Coronary artery (tissue), 2 donors: ENCODE results near the gene TOB1.

Source experiments
- DNase-seq: peaks from one replicate; pipeline ENCODE4 v3.0.0-alpha.2; 2017; ENCODE audit warnings: low spot score
- H3K27ac ChIP-seq, 2 donors: fragments of 200-600 bp; sonication (generic); one replicate each; pipeline ENCODE4 v1.5.1; 2016 to 2019
- H3K4me3 ChIP-seq: fragments of 200-600 bp; sonication (generic); 2 replicates; pipeline ENCODE4 v1.5.1; 2016; ENCODE audit warnings: mild to moderate bottlenecking, moderate library complexity
- TF ChIP-seq, protein P1 (sequence below): fragments of 200-600 bp; sonication (generic); IDR thresholded peaks from one replicate; pipeline ENCODE4 v1.5.1; 2019; ENCODE audit warnings: antibody characterized with exemption

The TOB1 gene

DNA sequence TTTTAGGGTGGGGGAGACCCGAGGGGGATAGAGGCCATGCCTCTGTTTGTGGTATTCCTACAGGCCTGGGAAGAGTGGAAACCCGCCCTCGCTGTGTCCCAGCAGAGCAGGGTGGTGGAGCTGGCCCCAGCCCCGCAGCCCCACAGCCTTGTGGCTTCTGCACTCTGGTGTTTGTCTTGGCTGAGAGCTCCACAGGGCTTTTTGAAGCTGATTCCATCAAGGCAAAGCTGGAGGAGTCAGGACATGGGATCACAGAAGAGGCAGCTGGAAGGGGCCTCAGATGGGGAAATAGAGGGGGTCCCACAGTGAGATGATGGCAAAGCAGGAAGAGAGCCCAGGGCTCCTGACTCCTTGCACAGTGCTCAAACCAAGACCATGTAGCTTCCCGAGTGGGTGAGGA is 35.8 kb downstream of the TOB1 start:
- no peak overlapping the region for H3K4me3 ChIP-seq
- DNase-seq, result no peak
- H3K27ac ChIP-seq, result no peak overlapping the region
- TF ChIP-seq, protein P1, sequence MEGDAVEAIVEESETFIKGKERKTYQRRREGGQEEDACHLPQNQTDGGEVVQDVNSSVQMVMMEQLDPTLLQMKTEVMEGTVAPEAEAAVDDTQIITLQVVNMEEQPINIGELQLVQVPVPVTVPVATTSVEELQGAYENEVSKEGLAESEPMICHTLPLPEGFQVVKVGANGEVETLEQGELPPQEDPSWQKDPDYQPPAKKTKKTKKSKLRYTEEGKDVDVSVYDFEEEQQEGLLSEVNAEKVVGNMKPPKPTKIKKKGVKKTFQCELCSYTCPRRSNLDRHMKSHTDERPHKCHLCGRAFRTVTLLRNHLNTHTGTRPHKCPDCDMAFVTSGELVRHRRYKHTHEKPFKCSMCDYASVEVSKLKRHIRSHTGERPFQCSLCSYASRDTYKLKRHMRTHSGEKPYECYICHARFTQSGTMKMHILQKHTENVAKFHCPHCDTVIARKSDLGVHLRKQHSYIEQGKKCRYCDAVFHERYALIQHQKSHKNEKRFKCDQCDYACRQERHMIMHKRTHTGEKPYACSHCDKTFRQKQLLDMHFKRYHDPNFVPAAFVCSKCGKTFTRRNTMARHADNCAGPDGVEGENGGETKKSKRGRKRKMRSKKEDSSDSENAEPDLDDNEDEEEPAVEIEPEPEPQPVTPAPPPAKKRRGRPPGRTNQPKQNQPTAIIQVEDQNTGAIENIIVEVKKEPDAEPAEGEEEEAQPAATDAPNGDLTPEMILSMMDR, result no peak

- DNase-seq, result no peak
- TF ChIP-seq, protein P1, result no peak
- Histone ChIP-seq H3K27ac (no peak overlapping the region), H3K4me3 (no peak overlapping the region)
Measured at GRCh38 chr17:50829332-50829731, 36.8 kb downstream of the TOB1 start.

DNA sequence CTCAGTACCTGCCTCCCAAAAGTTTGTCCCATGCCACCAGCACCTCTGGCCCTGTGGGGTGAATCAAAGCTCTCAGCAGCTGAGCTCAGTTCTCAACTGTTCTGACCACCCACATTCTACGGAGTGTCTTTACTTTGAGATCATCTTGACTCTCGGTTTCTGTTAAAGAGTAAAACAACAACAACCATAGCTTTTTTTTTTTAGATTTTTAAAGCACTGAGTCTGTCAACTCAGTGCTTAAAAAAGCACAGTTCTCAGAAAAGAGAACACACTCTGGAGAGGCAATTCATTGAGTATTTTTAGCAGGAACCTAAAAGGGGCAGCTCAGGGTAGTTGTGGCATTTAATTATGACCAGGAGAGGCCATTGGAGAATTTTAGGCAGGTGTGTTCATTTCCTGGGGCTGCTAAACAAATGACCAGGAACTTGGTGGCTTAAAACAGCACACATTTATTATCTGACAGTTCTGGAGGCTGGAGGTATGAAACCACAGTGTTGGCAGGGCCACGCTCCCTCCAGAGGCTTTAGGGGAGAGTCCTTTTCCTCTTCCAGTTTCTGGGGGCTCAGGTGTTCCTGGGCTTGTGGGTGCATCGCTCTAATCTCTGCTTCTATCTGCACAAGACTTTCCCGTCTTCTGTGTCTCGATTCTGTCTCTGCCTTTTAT is 37.5 kb downstream of the TOB1 start:
- no peak overlapping the region for H3K27ac ChIP-seq
- H3K4me3 ChIP-seq, result no peak overlapping the region
- DNase-seq, result no peak
- TF ChIP-seq, protein P1, result no peak

- H3K4me3 ChIP-seq, result no peak overlapping the region
- TF ChIP-seq, protein P1, result no peak
- DNase-seq, result no peak
- H3K27ac ChIP-seq, result no peak overlapping the region
Measured at GRCh38 chr17:50825188-50825587, 41.0 kb downstream of the TOB1 start.

DNA sequence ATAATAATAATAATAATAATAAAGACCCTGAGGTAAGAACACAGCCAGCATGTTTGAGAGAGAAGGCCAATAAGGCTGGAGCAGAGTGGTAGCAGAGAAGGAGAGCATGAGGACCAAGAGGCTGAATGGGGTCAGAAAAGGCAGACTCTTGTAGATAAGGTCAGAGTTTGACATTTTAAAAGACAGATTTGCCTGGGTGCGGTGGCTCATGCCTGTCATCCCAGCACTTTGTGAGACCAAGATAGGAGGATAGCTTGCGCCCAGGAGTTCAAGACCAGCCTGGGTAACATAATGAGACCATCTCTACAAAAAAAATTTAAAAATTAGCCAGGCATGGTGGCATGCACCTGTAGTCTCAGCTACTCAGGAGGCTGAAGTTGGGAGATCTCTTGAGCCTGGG is 41.7 kb downstream of the TOB1 start:
- DNase-seq, result no peak
- H3K27ac ChIP-seq, result no peak overlapping the region
- no peak overlapping the region for H3K4me3 ChIP-seq
- TF ChIP-seq, protein P1, result no peak

DNA sequence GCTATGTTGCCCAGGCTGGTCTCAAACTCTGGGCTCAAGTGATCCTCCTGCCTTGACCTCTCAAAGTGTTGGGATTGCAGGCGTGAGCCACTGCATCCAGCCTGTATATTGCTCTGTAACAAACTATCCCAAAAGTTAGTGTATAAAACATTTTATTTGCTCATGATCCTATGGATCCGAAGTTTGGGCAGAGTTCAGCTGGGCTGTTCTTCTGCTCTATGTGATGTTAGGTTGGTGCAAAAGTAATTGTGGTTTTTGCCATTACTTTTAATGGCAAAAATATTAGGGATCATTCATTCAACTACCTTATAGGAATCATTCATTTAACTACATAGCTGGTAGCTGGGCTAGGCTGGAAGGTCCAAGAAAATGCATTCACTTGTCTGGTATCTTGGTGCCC is 43.6 kb downstream of the TOB1 start:
- TF ChIP-seq, protein P1, result no peak
- DNase-seq, result no peak
- H3K27ac ChIP-seq, result no peak overlapping the region

GRCh38 chr17:50820651-50821050 is 45.5 kb downstream of the TOB1 start:
- no peak overlapping the region for H3K27ac ChIP-seq
- TF ChIP-seq, protein P1, result no peak
- H3K4me3 ChIP-seq, result no peak overlapping the region
- DNase-seq, result no peak

More for the DNA sequence above, 43.6 kb downstream of the TOB1 start:
- H3K4me3 ChIP-seq, result no peak overlapping the region
